ENCODE results near the gene LTB.

The LTB gene

DNA sequence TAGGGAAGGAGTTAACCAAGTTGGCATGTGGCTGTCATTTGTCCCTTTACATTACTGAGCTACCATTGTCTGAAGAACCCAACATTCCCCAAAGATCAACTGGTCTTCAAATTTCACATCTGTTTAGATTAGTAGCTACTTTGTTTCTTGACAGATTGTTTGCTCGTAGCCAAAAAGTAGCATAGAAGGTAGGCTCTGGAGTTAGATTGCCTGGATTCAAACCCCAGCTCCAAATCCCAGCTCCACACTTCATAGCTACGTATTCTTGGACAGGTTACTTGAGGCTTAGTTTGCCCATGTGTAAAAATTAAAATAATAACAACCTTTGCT is 33.7 kb downstream of the LTB start:
- peak overlapping the region; percentile 83 for H3K27ac ChIP-seq

DNA sequence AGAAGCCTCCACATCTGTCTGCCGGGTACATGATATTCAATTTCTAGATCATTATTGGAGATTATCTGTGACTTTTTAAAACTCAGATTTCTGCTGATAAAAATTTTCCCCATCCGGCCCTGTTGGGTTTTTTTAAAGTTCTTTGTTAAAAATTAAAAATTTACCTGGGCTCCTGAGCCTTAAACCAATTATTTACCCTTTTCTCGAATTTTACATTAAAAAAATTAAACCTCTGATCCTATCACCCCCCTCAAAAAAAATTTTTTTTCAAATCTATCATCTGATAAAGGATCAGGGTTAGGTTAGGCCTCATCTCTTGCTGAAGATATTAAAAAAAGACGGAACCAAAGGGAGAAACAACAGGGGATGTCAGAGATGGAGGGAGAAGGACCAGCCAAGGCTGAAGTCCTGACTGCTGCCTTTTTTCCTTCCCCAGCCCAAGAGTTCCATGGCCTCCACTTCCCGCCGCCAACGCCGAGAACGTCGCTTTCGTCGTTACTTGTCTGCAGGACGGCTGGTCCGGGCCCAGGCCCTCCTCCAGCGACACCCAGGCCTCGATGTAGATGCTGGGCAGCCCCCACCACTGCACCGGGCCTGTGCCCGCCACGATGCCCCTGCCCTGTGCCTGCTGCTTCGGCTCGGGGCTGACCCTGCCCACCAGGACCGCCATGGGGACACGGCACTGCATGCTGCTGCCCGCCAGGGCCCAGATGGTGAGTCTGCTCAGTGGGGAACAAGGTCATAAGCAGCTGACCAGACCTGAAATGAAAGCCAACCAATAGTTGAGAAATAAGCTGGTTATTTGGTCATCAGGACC is 34.3 kb downstream of the LTB start:
- peak overlapping the region; percentile 83 for H3K27ac ChIP-seq
- TF ChIP-seq, protein P1, sequence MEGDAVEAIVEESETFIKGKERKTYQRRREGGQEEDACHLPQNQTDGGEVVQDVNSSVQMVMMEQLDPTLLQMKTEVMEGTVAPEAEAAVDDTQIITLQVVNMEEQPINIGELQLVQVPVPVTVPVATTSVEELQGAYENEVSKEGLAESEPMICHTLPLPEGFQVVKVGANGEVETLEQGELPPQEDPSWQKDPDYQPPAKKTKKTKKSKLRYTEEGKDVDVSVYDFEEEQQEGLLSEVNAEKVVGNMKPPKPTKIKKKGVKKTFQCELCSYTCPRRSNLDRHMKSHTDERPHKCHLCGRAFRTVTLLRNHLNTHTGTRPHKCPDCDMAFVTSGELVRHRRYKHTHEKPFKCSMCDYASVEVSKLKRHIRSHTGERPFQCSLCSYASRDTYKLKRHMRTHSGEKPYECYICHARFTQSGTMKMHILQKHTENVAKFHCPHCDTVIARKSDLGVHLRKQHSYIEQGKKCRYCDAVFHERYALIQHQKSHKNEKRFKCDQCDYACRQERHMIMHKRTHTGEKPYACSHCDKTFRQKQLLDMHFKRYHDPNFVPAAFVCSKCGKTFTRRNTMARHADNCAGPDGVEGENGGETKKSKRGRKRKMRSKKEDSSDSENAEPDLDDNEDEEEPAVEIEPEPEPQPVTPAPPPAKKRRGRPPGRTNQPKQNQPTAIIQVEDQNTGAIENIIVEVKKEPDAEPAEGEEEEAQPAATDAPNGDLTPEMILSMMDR (IDR thresholded peaks at IDR 0.05), result no peak
- no peak for TF ChIP-seq ZFX (IDR thresholded peaks at IDR 0.05; ENCODE audit: borderline replicate concordance)

More for the DNA sequence above, 33.7 kb downstream of the LTB start:
- TF ChIP-seq, protein P1 (IDR thresholded peaks at IDR 0.05), result no peak
- no peak for TF ChIP-seq ZFX (IDR thresholded peaks at IDR 0.05; ENCODE audit: borderline replicate concordance)

DNA sequence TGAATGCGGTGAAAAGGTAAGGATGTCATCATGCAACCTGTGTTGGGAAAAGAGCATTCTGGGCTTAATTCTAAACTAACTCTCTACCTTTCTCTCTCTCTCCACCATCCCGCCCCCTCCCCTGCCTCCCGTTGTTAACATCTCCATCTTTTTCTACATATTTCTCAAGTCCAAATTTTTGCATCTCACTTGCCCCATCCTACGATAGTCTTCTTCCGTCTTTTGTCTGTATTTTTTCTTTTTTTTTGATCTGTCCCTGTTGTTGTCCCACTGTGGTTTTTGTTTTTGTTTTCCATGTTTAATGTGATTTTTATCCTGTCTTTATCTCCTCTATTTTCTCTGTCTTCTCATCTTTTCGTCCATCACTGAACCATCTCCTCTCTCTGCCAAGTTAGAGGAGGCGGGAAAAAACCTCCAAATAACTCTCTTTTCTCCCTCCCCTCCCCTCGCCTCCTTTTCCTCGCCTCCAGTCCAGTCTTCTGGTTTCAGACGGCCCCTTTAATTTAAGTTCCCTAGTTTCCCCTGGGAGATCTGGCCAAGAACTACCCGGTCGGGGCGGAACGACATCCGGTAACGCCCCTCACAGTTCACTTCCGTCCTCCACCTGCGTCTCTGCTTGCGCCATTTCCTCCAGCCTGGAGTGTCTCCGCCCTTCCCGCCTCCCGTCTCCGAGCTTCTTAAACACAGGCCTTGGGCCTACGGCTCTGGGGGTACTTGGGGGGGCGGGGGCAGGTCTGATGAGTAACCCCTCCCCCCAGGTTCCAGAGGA is 35.1 kb downstream of the LTB start, which contains the start of gene NFKBIL1:
Gene NFKBIL1 (plus strand): TSS at position 651 of the 769 bp plus-strand sequence. CDS start 87 bp downstream, at position 738.
- H3K27ac ChIP-seq, result peak within 1 kb of the TSS; percentile 83
- no peak for TF ChIP-seq ZFX (IDR thresholded peaks at IDR 0.05; ENCODE audit: borderline replicate concordance)
- TF ChIP-seq, protein P1 (IDR thresholded peaks at IDR 0.05), result peak; percentile 65

DNA sequence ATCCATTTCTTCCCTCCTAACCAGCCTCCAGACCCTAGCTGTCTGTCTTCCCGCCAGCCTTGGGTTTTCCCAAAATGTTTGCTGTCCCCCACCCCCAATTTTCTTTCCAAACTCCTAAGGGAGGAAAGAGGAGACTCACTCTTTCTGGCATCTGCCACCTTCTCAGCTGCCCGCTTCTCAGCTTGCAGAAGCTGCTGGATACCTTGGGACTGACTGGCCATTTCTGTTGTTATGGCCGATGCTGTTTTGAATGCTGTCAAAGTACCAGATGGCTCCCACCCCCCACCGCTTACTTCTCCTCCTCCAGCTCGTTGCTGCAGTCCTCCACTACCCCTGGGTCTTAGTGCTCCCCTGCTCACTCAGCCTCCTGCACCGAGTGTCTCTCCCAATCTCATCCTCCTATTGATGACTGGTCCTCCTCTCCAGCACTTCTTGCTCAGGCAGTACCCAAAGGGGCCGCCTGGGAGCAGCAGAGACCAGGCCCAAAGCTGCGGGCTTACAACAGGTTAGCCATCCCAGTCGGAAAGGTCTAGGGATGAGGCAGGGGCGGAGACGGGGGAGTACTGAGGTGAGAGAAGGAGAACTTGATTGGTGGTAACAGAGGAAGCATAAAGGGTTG is 35.8 kb downstream of the LTB start, which contains the start of gene ATP6V1G2:
Gene ATP6V1G2 (minus strand): TSS at position 270 of the 619 bp plus-strand sequence. CDS start 49 bp downstream, at position 221.
- peak within 1 kb of the TSS; percentile 83 for H3K27ac ChIP-seq
- no peak for TF ChIP-seq ZFX (IDR thresholded peaks at IDR 0.05; ENCODE audit: borderline replicate concordance)
- TF ChIP-seq, protein P1 (IDR thresholded peaks at IDR 0.05), result peak; percentile 95

DNA sequence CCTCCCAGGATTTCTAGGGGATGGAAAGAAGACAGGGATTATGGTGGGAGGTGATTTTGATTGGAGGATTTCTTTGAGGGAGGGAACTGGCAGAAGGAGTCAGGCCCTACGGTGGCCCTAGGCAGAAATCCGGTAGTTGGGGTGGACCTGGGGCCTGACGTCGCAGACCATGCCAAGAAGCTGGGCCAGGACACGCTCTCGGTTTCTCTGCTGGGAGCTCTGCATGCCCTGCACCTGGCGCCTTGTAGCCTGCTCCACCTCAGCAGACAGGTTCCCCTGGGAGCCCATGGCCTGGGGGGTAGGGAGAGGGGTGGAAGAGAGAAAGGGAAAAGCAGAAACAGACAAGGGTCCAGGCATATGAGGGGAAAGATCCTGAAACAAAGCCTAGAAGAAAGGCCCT is 36.9 kb downstream of the LTB start:
- TF ChIP-seq ZFX (IDR thresholded peaks at IDR 0.05; ENCODE audit: borderline replicate concordance), result no peak
- TF ChIP-seq, protein P1 (IDR thresholded peaks at IDR 0.05), result no peak
- H3K27ac ChIP-seq, result no peak overlapping the region

DNA sequence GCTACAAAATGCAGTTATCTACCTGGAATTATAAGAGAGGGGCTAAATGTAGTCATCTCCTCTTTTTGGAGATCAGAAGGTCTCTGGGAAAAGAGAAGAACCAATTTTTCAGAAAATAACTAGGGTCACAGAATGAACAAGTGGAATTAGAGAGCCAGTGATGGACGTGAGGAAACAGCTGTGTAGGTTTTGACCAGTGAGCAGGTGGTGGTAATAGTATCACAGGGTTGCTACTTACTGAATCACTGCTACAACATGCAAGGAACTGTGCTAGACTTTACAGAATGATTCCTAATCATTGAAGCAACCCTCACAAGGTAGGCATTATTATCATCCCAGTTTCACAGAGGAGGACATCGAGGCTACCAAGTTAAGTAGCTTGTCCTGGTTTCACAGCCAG is 37.5 kb downstream of the LTB start:
- TF ChIP-seq, protein P1 (IDR thresholded peaks at IDR 0.05), result no peak
- no peak for TF ChIP-seq ZFX (IDR thresholded peaks at IDR 0.05; ENCODE audit: borderline replicate concordance)
- no peak overlapping the region for H3K27ac ChIP-seq

Data from 22Rv1 (cell line).